H1 (cell line): Measurements from ENCODE around the gene DIPK1C.

Experiments
- CEBPB ChIP-seq: IDR thresholded peaks from 2 replicates; pipeline ENCODE4 v1.6.1; 2012; ENCODE audit warnings: low read depth, low read length
- CHD2 ChIP-seq: IDR thresholded peaks from 2 replicates; pipeline ENCODE4 v1.6.1; 2012; ENCODE audit warnings: low read length, improper control_type of control experiment
- CTCF ChIP-seq, 3 experiments: IDR thresholded peaks; 1 replicate in 2 of 3; 2 replicates in 1 of 3; pipeline versions ENCODE4 v1.5.1 to v1.6.1; 2011; ENCODE audit warnings: low read length in 3 of 3, mild to moderate bottlenecking in 3 of 3, inconsistent platforms in 2 of 3, low read depth in 1 of 3, moderate library complexity in 1 of 3; ENCODE audit not compliant: insufficient read depth in 1 of 3; ENCODE audit errors: control extremely low read depth in 1 of 3
- EP300 ChIP-seq, 2 experiments: IDR thresholded peaks; 1 replicate in 1 of 2; 2 replicates in 1 of 2; pipeline ENCODE4 v1.6.1; 2011 to 2012; ENCODE audit warnings: low read depth in 2 of 2, low read length in 2 of 2, mild to moderate bottlenecking in 2 of 2, borderline replicate concordance in 1 of 2, inconsistent platforms in 1 of 2, moderate library complexity in 1 of 2
- EZH2 ChIP-seq: fragments of 200-600 bp; sonication (generic); IDR thresholded peaks from 2 replicates; pipeline ENCODE4 v1.7.1; 2012; ENCODE audit warnings: low read depth, mild to moderate bottlenecking, moderate library complexity, low read length, inconsistent platforms; ENCODE audit not compliant: severe bottlenecking
- MAX ChIP-seq: IDR thresholded peaks from 2 replicates; pipeline ENCODE4 v1.6.1; 2012; ENCODE audit warnings: inconsistent platforms
- POLR2A ChIP-seq, 2 experiments: IDR thresholded peaks; 1 replicate in 1 of 2; 2 replicates in 1 of 2; pipeline ENCODE4 v1.6.1; 2011; ENCODE audit warnings: low read depth in 2 of 2, low read length in 2 of 2, mild to moderate bottlenecking in 2 of 2; ENCODE audit errors: control extremely low read depth in 1 of 2

- no peak for TF ChIP-seq MAX
- TF ChIP-seq EP300 (IDR thresholded peaks at IDR 0.05; ENCODE audit: borderline replicate concordance in 1 of 2, low read depth in 2 of 2, low read length in 2 of 2), result no peak
- TF ChIP-seq POLR2A (IDR thresholded peaks at IDR 0.05; ENCODE audit: control extremely low read depth in 1 of 2, low read depth in 2 of 2, low read length in 2 of 2), result no peak
- TF ChIP-seq CHD2, result no peak
- TF ChIP-seq CTCF (IDR thresholded peaks at IDR 0.05; ENCODE audit: control extremely low read depth in 1 of 3, insufficient read depth in 1 of 3, low read depth in 1 of 3, low read length in 3 of 3), result no peak
- TF ChIP-seq EZH2, result no peak
- no peak for TF ChIP-seq CEBPB
These were observed 22.5 kb upstream of the DIPK1C start for GRCh38 chr18:74479486-74480148.
